Measurements from ENCODE around the gene FCHO1. TPM values are rescaled to one million over a fixed set of nuclear protein-coding genes. Genes with fewer than 3 reads are reported as not detected.

Gene FCHO1
- total and polyA plus RNA-seq, 11 donors, result 0.29 to 3.3 (median 0.67) TPM

GRCh38 chr19:17753976-17754375 lies 2.7 kb downstream of the FCHO1 start:
- no peak for ATAC-seq
- no peak for TF ChIP-seq POLR2A (IDR thresholded peaks at IDR 0.05)
- TF ChIP-seq CTCF (IDR thresholded peaks at IDR 0.05), result no peak
- Histone ChIP-seq H3K4me3 (no peak overlapping the region), H3K36me3 (no peaks in the 10 kb centered on the region), H3K27ac (no peak overlapping the region), H3K4me1 (peaks cover 0 to 50% (median 0%) of the 10 kb centered on the region in 12 donors), H3K27me3 (no peaks in the 10 kb centered on the region), H3K9me3 (no peaks in the 10 kb centered on the region)
- intact Hi-C loops (cut with DNase I), result no loop called here
- WGBS, 4 donors, result 44 to 55% (median 45%) methylated on average over 9 of the region's 9 CpGs
- peak in 1 of 5 donors; percentile 56 for DNase-seq

- intact Hi-C loops (cut with DNase I), result no loop called here
- 79 to 90% (median 84%) methylated on average over 4 to 5 of the region's 5 CpGs for WGBS, 4 donors
- Histone ChIP-seq H3K27me3 (no peaks in the 10 kb centered on the region), H3K9me3 (no peaks in the 10 kb centered on the region), H3K27ac (no peak overlapping the region), H3K4me1 (peaks cover 0 to 44% (median 0%) of the 10 kb centered on the region in 12 donors), H3K4me3 (no peak overlapping the region), H3K36me3 (no peaks in the 10 kb centered on the region)
- no peak for DNase-seq
- no peak for TF ChIP-seq POLR2A (IDR thresholded peaks at IDR 0.05)
- no peak for TF ChIP-seq CTCF (IDR thresholded peaks at IDR 0.05)
- no peak for ATAC-seq
Observed at GRCh38 chr19:17754634-17755442, 3.6 kb downstream of the FCHO1 start.

GRCh38 chr19:17755443-17755890 lies 4.2 kb downstream of the FCHO1 start:
- 67 to 100% (median 85%) methylated on average over 1 of the region's 1 CpG for WGBS, 4 donors
- H3K9me3 ChIP-seq, result no peaks in the 10 kb centered on the region
- DNase-seq (no peak), ATAC-seq (no peak)
- H3K27ac ChIP-seq, result no peak overlapping the region
- no peaks in the 10 kb centered on the region for H3K27me3 ChIP-seq
- intact Hi-C loops (cut with DNase I), result no loop called here
- no peaks in the 10 kb centered on the region for H3K36me3 ChIP-seq
- no peak overlapping the region for H3K4me3 ChIP-seq
- TF ChIP-seq CTCF (IDR thresholded peaks at IDR 0.05) (no peak), POLR2A (IDR thresholded peaks at IDR 0.05) (no peak)
- peaks cover 0 to 37% (median 0%) of the 10 kb centered on the region in 12 donors for H3K4me1 ChIP-seq

- WGBS, 4 donors, result 40 to 50% (median 45%) methylated on average over 11 to 12 of the region's 12 CpGs
Observed at GRCh38 chr19:17755977-17756670, 4.8 kb downstream of the FCHO1 start.

More at GRCh38 chr19:17755977-17756670, 4.8 kb downstream of the FCHO1 start:
- Histone ChIP-seq H3K27ac (no peak overlapping the region), H3K4me3 (no peak overlapping the region), H3K36me3 (no peaks in the 10 kb centered on the region), H3K4me1 (peaks cover 0 to 32% (median 0%) of the 10 kb centered on the region in 12 donors), H3K9me3 (no peaks in the 10 kb centered on the region), H3K27me3 (no peaks in the 10 kb centered on the region)
- intact Hi-C loops (cut with DNase I), result no loop called here
- ATAC-seq, result peak in 2 of 4 donors; percentile 25 to 35
- TF ChIP-seq CTCF (IDR thresholded peaks at IDR 0.05) (no peak), POLR2A (IDR thresholded peaks at IDR 0.05) (no peak)
- DNase-seq, result peak in 2 of 5 donors; percentile 46 to 67
